GM10847 (cell line): ENCODE results near the gene PHF20.
A peak's percentile ranks its signal among the peaks of the same experiment; 100 is the strongest.

Experiments
- POLR2A ChIP-seq: IDR thresholded peaks from 2 replicates; pipeline ENCODE4 v1.6.1; 2011; ENCODE audit not compliant: insufficient read length; ENCODE audit errors: extremely low read depth

PHF20 gene

DNA sequence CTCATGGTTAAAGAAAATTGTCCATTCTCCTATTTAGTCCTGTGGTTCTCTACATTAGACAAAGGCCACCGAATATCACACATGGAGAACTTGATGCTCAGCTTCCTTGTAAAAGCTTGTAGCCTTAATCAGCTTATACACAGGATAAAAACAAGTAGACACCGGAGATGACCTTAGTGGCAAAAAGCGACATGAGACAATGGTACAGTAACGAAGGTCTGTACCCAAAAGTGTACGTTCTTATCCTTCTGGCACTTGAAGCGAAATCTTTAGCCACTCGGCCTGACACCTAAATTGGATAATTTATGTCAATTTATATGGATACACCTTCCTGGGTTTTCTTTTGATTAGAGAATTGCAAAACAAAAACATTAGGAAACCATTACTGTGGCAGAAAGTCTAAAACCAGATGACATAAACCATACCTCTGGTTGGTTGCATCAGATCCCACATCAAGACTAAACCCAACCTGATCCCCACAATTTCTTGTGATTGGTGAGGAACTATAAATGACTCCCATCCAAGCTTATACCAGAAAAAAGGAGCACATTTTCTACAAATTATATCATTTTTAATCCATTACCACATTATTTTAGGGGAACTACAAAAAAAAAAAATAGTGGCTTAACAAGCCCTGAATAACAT is 35.9 kb upstream of the PHF20 start:
- TF ChIP-seq POLR2A = no peak

DNA sequence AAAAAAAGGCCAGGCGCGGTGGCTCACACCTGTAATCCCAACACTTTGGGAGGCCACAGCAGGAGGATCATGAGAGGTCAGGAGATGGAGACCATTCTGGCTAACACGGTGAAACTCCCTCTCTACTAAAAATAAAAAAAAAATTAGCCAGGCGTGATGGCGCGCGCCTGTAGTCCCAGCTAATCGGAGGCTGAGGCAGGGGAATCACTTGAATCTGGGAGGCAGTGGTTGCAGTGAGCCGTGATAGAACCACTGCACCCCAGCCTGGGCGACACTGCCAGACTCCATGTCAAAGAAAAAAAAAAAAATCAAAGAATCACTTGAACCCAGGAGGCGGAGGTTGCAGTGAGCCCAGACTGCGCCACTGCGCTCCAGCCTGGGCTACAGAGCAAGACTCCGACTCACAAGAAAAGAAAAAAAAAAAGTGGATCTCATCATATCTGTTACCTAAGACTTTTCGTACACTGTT is 33.9 kb upstream of the PHF20 start:
- TF ChIP-seq POLR2A = no peak

DNA sequence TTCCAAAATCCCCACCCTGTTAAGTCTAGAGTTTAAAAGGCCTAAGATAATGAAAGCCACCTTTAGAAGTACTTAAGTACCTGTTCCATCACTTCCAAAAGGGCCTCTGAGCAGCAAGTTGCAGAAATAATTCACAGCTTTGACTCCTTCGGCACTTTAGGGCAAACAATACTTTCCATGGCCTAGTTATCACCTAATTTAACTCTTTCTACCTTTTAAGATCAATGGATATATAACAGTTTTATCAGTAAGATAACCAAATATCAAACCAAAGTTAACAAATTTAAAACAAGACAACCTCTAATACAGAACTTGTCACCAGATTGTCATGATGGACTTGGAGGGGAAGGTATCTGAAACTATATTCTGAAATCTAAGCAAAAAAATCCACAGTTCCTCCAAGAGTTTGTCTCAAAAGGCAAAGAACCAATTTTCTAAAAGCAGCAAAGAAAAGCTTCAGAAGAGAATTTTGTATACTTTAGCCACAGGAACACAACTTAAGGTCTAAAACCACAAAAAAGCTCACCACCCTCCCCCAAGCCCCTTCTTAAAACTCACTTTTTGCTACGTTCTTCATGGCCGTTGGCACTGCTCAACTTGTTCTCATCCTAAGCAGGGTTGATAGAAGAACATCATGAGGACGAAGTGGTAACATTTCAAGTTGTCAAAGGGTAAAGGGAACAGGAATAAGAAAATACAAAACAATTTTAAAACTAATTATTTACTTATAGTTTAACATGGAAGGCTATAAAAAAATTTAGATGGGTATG is 33.2 kb upstream of the PHF20 start:
- TF ChIP-seq POLR2A = no peak

DNA sequence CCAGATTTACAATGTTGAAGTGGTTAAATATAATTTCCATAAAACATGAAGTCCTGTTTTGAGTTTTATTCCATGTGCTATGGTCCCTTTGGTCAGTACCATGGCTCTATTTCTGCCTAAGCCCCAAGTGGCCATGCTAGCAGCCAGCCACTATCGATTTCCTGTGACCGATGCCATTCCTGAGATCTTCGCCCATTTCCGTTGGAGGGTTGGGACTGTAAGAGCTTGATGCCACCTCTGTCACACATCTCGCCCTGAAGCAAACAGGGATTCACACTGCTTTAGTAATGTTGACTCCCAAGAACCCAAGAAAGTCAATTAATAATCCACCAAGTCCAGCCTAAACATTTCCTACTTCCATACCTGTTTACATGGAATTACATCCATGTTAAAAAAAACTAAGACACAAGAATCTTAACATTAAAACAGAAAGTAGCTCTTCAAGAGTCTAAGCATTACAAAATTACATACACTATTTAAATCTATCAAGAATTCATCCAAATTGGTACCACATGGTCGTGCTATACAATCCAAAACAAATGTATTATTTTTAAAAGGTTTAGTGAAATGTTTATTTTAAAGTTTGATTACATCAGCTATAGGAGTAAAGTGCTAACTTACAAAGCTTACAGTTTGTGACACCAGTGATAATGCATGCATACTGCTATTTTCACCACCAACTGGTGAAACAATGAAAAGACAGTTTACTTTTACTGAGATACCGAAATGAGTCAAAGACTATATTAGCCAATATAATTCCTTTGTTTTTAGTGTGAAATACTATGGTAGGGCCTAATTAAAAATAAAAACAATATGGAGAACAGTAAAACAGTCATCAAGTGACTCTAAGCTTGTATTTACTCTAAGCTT is 32.3 kb upstream of the PHF20 start:
- no peak for TF ChIP-seq POLR2A

DNA sequence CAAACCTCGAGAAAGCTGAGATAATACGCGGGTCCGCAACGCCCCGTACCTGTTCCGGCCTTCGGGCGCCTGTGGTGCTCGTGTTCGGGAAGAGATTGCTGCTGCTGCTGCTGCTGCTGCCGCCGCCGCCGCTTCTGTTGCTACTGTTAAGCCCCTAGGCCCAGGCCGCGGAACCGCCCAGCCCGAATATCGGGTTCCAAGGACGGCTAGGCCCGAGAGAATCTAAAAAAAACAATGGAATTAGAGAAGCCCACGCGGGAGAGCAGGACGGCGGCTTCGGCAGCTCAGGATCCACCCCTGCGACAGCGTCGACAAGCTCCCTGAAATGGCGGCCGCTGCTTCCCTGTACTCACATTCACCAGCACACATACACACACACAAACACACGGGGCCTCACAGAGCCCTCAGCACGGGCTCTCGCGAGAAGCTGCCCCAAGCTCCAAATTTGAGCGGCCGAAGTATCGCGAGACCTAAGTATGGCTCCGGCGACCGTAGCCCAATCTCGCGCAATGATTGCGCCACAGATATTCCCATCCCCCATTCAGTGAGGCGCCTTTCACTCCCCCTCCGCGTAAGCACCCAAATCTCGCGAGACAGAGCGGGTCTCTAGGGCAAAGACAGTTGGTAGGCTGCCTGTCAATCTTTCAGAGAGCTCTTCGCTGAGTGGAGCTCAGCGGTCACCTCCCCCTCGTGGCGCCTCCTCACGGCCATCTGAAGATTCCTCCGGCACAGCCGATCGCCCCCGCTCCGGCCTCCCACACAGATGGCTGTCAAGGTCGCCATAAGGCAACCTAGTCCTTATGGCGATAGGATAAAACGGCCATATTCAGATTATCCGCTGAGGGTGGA is 29.7 kb upstream of the PHF20 start, which contains the start of gene RBM39:
RBM39 (minus strand) TSS at position 369 of the 849 bp plus-strand sequence. CDS start 1,386 bp downstream, outside the sequence.
- peak; percentile 88 for TF ChIP-seq POLR2A

DNA sequence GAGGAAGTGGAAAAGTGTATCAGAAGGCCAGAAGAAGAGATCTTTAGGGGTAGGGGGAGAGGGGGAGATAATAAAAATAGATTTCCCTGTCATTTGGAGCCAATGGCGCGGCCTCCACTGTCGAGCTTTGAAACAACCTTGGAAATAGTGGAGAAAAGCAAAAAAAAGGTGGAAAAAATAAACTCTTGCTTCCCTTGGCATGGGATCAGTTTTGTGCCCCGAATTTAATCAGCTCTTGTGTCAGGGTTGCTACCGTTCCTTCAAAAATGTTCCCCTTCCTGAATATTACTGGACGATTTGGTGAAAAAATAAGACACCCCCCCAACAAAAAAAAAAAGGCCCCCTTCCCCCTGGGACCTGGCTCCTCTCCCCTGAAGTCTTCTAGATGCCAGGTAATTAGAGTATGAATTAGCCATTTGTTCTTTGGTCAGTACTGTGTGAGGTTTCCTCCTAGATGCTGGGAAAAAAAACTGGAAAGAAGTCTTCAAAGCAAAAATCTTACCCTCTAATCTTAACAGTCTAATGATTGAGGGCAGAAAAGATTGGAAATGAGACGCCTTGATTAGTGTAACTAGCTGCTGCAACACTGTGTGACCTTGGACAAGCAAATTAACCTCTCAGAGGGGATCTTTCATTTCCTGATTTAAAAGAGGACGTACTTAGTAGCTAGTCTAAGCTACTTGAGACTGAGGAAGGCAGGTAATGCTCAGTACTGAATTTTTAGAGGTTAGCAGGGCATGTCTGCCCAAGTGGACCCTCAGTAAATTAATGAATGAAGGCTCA is 28.9 kb upstream of the PHF20 start:
- no peak for TF ChIP-seq POLR2A

DNA sequence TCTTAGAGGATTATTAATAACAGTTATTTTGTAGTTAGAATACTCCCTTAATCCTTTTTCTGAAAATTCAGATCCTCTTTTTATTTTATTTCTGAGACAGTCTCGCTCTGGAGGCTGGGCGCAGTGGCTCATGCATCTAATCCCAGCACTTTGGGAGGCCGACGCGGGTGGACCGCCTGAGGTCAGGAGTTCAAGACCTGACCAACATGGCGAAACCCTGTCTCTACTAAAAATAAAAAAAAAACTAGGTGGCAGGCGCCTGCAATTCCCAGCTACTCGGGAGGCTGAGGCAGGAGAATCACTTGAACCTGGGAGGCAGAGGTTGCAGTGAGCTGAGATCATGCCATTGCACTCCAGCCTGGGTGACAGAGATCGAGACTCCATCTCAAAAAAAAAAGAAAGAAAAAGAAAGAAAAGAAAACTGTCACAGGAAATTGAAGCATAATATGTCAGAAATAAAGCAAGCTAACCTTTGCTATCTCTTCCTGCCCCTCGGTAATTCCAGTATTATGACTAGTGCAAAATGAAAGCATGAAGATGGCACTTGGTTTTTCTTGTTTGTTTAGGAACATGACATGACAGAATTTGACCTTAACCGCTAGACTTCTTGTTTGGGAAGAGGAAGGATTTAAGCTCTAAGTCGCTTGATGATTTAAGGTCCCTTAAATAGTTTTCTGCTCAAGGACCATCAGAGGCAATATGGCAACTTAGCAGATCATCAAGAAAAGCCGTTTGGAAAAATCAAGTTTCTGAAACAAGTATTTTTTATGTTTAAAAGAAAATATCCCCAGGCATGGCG is 27.9 kb upstream of the PHF20 start:
- TF ChIP-seq POLR2A = no peak

DNA sequence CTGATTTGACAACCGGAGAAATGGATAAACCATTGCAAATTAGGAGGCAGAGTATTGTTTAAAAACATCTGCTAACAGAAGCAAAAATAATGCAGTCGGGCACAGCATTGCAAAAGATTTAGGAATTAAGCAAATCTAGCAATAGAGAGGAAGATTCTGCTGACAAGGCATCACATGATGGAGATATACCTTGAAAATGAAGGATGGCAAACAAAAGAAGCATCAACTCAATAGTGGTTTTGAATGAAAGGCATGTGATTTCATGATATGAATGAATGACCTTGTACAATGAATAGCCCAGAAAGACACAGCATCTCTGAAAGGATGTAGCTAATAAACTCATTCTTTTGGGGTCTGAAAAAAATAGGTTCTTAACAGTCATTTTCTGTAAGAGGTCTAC is 21.2 kb upstream of the PHF20 start:
- no peak for TF ChIP-seq POLR2A

DNA sequence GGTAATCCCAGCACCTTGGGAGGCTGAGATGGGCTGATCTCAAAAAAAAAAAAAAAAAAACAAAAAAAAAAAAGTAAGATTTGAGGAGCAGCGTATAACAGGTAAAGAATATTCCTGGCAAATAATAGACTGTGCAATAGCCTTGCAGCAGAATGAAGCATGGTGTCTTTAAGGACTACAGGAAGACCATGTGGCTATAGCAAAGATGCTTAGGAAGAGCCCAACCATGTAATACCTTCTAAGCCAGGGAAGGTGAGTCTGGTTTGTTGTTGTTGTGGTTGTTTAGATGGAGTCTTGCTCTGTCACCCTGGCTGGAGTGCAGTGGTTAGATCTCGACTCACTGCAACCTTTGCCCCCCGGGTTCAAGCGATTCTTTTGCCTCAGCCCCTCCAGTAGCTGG is 15.4 kb upstream of the PHF20 start:
- no peak for TF ChIP-seq POLR2A

DNA sequence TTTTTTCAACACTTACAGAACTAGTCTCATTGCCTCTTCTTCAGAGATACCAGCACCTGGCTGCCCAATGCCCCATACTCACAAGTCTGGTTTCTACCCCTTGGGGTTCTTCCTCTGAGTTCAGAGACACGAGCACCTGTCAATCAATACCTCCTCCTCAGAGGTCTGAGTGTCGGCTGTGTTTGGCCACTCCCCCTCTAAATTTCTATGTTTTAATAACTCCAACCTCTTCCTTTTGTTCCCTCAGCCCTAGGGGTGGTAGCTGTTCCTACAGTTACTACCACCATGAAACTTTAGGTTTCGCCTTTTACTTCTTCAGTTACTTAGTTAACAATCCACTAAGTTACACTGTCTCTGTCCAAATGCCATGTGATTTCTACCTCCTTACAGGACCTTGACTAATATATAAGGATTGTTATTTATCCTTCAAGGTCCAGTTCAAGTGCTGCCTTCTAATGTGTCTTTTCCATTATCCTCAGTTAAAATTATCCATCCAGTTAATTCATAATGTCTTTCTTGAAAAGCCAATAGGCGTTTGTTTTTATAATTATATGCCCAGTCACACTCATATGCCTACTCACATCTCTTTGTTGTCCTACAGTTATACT is 14.6 kb upstream of the PHF20 start:
- no peak for TF ChIP-seq POLR2A

DNA sequence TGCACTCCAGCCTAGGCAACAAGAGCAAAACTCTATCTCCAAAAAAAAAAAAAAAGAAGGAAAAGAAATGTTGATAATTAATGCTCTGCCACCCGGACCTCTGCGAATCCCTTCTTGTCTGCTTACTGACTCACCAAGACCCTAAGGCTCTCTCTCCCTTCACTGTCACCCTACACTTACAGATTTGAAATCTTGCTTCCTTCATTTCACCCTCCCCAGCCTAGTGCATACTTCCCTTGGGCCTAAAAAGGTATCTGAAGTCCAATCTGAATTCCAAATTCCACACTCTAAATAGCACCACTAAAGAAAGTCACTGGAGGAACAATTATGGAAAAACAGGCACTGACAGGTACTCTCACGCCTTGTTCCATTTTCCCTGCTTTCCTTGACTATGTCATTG is 9.4 kb upstream of the PHF20 start:
- no peak for TF ChIP-seq POLR2A

DNA sequence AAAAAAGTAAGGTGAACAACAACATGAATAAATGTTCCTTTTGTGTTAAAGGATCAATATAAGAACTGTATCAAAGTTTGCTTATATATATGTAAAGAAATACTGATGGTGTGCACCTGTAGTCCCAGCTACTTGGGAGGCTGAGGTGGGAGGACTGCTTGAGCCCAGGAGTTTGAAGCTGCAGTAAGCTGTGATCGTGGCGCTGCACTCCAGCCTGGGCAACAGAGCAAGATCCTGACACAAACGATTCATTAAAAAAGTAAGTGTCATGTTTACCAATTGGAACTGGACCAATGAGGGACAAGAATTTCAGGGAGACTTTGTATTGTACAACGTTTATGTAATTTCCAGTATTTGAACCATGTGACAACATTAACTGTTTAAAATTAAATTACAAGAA is 5.0 kb upstream of the PHF20 start:
- TF ChIP-seq POLR2A = no peak

DNA sequence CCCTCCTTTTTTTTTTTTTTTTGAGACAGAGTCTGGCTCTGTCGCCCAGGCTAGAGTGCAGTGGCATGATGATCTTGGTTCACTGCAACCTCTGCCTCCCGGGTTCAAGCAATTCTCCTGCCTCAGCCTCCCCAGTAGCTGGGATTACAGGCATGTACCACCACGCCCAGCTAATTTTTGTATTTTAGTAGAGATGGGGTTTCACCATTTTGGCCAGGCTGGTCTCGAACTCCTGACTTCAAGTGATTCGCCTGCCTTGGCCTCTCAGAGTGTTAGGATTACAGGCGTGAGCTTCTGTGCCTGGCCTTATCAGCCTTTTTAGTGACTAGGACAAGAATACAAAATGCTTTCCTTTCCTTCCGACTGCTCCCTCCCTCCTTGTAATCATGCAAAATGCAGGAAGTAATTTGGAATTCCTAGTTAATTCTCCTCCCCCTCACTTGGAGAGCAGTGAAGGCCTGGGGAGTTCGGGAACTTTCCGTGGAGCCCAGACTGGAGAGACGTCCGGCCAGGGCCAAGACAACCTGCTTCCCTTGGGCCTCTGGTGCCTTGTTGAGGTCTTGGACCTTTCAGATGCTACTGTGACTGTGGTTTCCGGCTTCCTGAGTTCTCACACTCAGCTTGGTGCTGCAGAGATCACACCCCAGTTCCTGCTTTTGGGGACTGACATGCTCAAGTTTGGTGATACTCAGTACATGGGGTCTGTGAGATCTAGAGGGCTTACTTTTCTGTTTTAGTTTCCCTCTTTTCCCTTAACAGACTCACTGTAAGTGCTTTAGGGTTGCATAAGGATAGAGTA is 3.9 kb upstream of the PHF20 start:
- peak; percentile 55 for TF ChIP-seq POLR2A
